Measurements from ENCODE around the gene SLC12A8. TPM values are rescaled to one million over a fixed set of nuclear protein-coding genes. Genes with fewer than 3 reads are reported as not detected.

The SLC12A8 gene
- total and polyA plus RNA-seq, 2 donors (not counting 1 experiment from before 2014, with no cell fraction given), result 0.57 to 1.1 TPM

GRCh38 chr3:125234831-125235230 lies 22.3 kb upstream of the SLC12A8 start:
- Histone ChIP-seq H3K27ac (ENCODE audit: low read length in 2 of 2) (no peak overlapping the region), H3K9me3 (ENCODE audit: control extremely low read depth in 1 of 3, control insufficient read depth in 2 of 3, insufficient read depth in 1 of 3, low read length in 2 of 3) (no peaks in the 10 kb centered on the region), H3K9ac (ENCODE audit: low read length) (no peak overlapping the region), H3K4me1 (ENCODE audit: control insufficient read depth in 2 of 2, insufficient read depth in 2 of 2, low read length in 2 of 2) (no peaks in the 10 kb centered on the region), H2AFZ (ENCODE audit: insufficient read depth, low read depth, low read length, poor library complexity, severe bottlenecking) (no peak overlapping the region), H3K36me3 (replicated peaks in 1 of 2; ENCODE audit: control extremely low read depth in 1 of 2, control insufficient read depth in 1 of 2, extremely low read depth in 1 of 2, insufficient read depth in 2 of 2, low read length in 1 of 2) (peaks cover 0 to 20% of the 10 kb centered on the region in 2 experiments), H3K27me3 (replicated peaks in 1 of 4; ENCODE audit: control extremely low read depth in 1 of 4, control insufficient read depth in 3 of 4, insufficient read depth in 4 of 4, low read length in 3 of 4) (no peaks in the 10 kb centered on the region), H4K20me1 (ENCODE audit: control insufficient read depth, insufficient read depth, low read length, poor library complexity, severe bottlenecking) (peaks cover 14% of the 10 kb centered on the region), H3K79me2 (ENCODE audit: control insufficient read depth, insufficient read depth, low read length) (no peaks in the 10 kb centered on the region), H3K4me3 (ENCODE audit: control extremely low read depth in 1 of 5, extremely low read depth in 1 of 5, insufficient read depth in 1 of 5, low read depth in 2 of 5, low read length in 4 of 5) (no peak overlapping the region), H3K4me2 (replicated peaks; ENCODE audit: low read depth, low read length, poor library complexity, severe bottlenecking) (no peak overlapping the region)
- Mint-ChIP-seq H3K27ac (no peak overlapping the region), H3K4me3 (no peak overlapping the region), H3K27me3 (no peaks in the 10 kb centered on the region), H3K4me1 (no peaks in the 10 kb centered on the region), H3K9me3 (ENCODE audit: insufficient read depth) (no peaks in the 10 kb centered on the region)
- TF ChIP-seq EZH2 (IDR thresholded peaks at IDR 0.05; ENCODE audit: borderline replicate concordance, insufficient read depth, low read depth, low read length, poor library complexity, severe bottlenecking), result no peak
- TF ChIP-seq, protein P1, sequence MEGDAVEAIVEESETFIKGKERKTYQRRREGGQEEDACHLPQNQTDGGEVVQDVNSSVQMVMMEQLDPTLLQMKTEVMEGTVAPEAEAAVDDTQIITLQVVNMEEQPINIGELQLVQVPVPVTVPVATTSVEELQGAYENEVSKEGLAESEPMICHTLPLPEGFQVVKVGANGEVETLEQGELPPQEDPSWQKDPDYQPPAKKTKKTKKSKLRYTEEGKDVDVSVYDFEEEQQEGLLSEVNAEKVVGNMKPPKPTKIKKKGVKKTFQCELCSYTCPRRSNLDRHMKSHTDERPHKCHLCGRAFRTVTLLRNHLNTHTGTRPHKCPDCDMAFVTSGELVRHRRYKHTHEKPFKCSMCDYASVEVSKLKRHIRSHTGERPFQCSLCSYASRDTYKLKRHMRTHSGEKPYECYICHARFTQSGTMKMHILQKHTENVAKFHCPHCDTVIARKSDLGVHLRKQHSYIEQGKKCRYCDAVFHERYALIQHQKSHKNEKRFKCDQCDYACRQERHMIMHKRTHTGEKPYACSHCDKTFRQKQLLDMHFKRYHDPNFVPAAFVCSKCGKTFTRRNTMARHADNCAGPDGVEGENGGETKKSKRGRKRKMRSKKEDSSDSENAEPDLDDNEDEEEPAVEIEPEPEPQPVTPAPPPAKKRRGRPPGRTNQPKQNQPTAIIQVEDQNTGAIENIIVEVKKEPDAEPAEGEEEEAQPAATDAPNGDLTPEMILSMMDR (IDR thresholded peaks at IDR 0.05), result no peak
- intact Hi-C loops (cut with micrococcal nuclease), result no loop called here
- ATAC-seq (ENCODE audit: low read depth), result no peak
- ChIA-PET CTCF (no interaction called here), POLR2A (no interaction called here)
- no peak for DNase-seq
- no CpG with 5 or more reads among the region's 1 CpG for WGBS (ENCODE audit: insufficient coverage)

GRCh38 chr3:125232401-125232800 lies 19.9 kb upstream of the SLC12A8 start:
- no peaks in the 10 kb centered on the region for H3K4me1 Mint-ChIP-seq
- no peaks in the 10 kb centered on the region for H3K4me1 ChIP-seq (ENCODE audit: control insufficient read depth in 2 of 2, insufficient read depth in 2 of 2, low read length in 2 of 2)
- H3K4me2 ChIP-seq (replicated peaks; ENCODE audit: low read depth, low read length, poor library complexity, severe bottlenecking), result no peak overlapping the region
- no peak overlapping the region for H3K9ac ChIP-seq (ENCODE audit: low read length)
- ChIA-PET POLR2A (interaction anchor here (0.6 kb wide), 1 partner anchor 55 kb away, joined by 3 read pairs; no protein-coding TSS in a partner anchor), CTCF (no interaction called here)
- intact Hi-C loops (cut with micrococcal nuclease), result no loop called here
- no peaks in the 10 kb centered on the region for H3K27me3 ChIP-seq (replicated peaks in 1 of 4; ENCODE audit: control extremely low read depth in 1 of 4, control insufficient read depth in 3 of 4, insufficient read depth in 4 of 4, low read length in 3 of 4)
- no peak overlapping the region for H3K27ac Mint-ChIP-seq
- ATAC-seq (ENCODE audit: low read depth), result no peak
- H3K27ac ChIP-seq (ENCODE audit: low read length in 2 of 2), result no peak overlapping the region
- H3K9me3 Mint-ChIP-seq (ENCODE audit: insufficient read depth), result no peaks in the 10 kb centered on the region
- H3K79me2 ChIP-seq (ENCODE audit: control insufficient read depth, insufficient read depth, low read length), result no peaks in the 10 kb centered on the region
- H3K4me3 ChIP-seq (ENCODE audit: control extremely low read depth in 1 of 5, extremely low read depth in 1 of 5, insufficient read depth in 1 of 5, low read depth in 2 of 5, low read length in 4 of 5), result no peak overlapping the region
- no peak overlapping the region for H3K4me3 Mint-ChIP-seq
- no peak overlapping the region for H2AFZ ChIP-seq (ENCODE audit: insufficient read depth, low read depth, low read length, poor library complexity, severe bottlenecking)
- H3K27me3 Mint-ChIP-seq, result no peaks in the 10 kb centered on the region
- no peaks in the 10 kb centered on the region for H3K9me3 ChIP-seq (ENCODE audit: control extremely low read depth in 1 of 3, control insufficient read depth in 2 of 3, insufficient read depth in 1 of 3, low read length in 2 of 3)
- WGBS (ENCODE audit: insufficient coverage), result 93% methylated on average over 2 of the region's 3 CpGs
- DNase-seq, result no peak
- no peak for TF ChIP-seq EZH2 (IDR thresholded peaks at IDR 0.05; ENCODE audit: borderline replicate concordance, insufficient read depth, low read depth, low read length, poor library complexity, severe bottlenecking)
- TF ChIP-seq, protein P1 (IDR thresholded peaks at IDR 0.05), result no peak
- peaks cover 14% of the 10 kb centered on the region for H4K20me1 ChIP-seq (ENCODE audit: control insufficient read depth, insufficient read depth, low read length, poor library complexity, severe bottlenecking)
- H3K36me3 ChIP-seq (replicated peaks in 1 of 2; ENCODE audit: control extremely low read depth in 1 of 2, control insufficient read depth in 1 of 2, extremely low read depth in 1 of 2, insufficient read depth in 2 of 2, low read length in 1 of 2), result peaks cover 0 to 20% of the 10 kb centered on the region in 2 experiments

All from B cell (primary cell).